Measurements from ENCODE around the gene BMPR1A. TPM values are rescaled to one million over a fixed set of nuclear protein-coding genes. Genes with fewer than 3 reads are reported as not detected.
"Not testable (repeated sequence)": the region's sequence is repeated elsewhere in the genome, so short reads cannot be mapped to it uniquely, and the experiment has no call there.

Gene BMPR1A
- total RNA-seq, 2 experiments from 2014 or later, result 8.0 to 9.8 TPM

DNA sequence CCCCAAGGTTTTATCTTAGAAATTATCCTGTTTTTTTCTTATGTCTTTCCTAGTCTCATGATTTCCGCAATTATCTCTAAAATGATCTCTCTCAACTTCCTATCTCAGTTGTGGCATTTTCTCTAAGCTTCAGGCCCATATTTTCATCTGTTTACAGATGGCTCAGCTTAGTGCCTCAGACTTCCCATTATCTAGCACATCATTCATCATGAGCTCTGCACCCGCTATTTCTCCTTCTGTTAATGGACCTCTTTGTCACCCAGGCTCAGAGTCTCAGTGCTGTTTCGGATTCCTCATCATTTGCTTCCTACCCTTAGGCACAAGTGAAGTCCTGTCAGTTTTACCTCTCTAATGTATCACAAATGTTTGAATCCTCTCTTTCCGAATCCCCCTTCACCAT lies 84.1 kb downstream of the BMPR1A start:
- Mint-ChIP-seq H3K4me3 (no peak overlapping the region), H3K27ac (no peak overlapping the region), H3K4me1 (ENCODE audit: low read depth) (no peaks in the 10 kb centered on the region), H3K27me3 (ENCODE audit: low read depth) (no peaks in the 10 kb centered on the region), H3K9me3 (ENCODE audit: insufficient read depth) (no peaks in the 10 kb centered on the region), H3K36me3 (ENCODE audit: low read depth) (no peaks in the 10 kb centered on the region)
- no peak for ATAC-seq
- DNase-seq, result no peak
- ChIA-PET CTCF (interaction anchor here (1.3 kb wide), 1 partner anchor 152 kb away, joined by 3 read pairs; no protein-coding TSS in a partner anchor), POLR2A (no interaction called here)

DNA sequence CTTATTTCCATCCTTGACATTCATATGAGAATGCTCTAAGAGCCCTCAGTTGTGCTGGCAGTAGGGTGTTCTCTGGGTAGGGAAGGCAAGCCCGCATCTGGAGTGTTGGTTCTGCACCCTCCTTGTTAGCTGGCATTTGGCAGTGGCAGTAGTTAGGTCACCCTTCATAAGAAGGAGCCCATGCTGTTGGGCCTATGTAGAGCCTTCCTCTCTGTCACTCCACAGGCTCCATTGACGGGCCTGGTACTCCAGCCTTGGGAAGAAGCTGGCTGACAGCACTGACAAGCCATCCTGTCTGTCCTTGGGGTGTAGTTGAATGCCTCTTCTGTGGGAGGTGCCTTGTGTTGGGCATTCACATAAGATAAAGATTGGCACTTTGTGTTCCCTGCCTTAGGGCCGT lies 89.7 kb downstream of the BMPR1A start:
- Mint-ChIP-seq H3K36me3 (ENCODE audit: low read depth) (no peaks in the 10 kb centered on the region), H3K27me3 (ENCODE audit: low read depth) (no peaks in the 10 kb centered on the region), H3K4me1 (ENCODE audit: low read depth) (no peaks in the 10 kb centered on the region), H3K9me3 (ENCODE audit: insufficient read depth) (no peaks in the 10 kb centered on the region), H3K4me3 (no peak overlapping the region), H3K27ac (no peak overlapping the region)
- CTCF ChIA-PET, result no interaction called here
- DNase-seq (no peak), ATAC-seq (no peak)
- POLR2A ChIA-PET, result no interaction called here

DNA sequence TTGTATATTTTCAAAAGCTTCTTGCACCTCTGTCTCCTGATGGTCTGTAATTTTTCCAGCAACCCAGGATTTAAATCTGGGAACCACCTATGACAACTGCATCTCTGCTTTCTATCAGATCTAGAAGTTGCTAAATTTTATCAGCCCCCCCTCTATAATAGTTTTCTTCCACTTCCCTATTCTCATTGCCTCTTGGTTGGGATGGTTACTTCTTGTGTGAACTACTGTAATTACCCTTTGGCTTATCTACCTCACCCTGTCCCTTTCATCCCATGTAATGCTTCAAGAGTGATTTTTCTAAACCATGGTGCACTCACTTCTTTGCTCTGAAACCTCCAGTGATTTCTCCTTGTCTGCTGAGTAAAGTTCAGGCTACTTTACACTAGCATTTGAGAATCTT lies 92.3 kb downstream of the BMPR1A start:
- CTCF ChIA-PET, result no interaction called here
- no peak for ATAC-seq
- H3K36me3 Mint-ChIP-seq (ENCODE audit: low read depth), result peaks cover 7% of the 10 kb centered on the region
- H3K27me3 Mint-ChIP-seq (ENCODE audit: low read depth), result no peaks in the 10 kb centered on the region
- H3K9me3 Mint-ChIP-seq (ENCODE audit: insufficient read depth), result peaks cover 4% of the 10 kb centered on the region
- no peak for DNase-seq
- no peaks in the 10 kb centered on the region for H3K4me1 Mint-ChIP-seq (ENCODE audit: low read depth)
- H3K27ac Mint-ChIP-seq, result no peak overlapping the region
- POLR2A ChIA-PET, result no interaction called here
- no peak overlapping the region for H3K4me3 Mint-ChIP-seq

DNA sequence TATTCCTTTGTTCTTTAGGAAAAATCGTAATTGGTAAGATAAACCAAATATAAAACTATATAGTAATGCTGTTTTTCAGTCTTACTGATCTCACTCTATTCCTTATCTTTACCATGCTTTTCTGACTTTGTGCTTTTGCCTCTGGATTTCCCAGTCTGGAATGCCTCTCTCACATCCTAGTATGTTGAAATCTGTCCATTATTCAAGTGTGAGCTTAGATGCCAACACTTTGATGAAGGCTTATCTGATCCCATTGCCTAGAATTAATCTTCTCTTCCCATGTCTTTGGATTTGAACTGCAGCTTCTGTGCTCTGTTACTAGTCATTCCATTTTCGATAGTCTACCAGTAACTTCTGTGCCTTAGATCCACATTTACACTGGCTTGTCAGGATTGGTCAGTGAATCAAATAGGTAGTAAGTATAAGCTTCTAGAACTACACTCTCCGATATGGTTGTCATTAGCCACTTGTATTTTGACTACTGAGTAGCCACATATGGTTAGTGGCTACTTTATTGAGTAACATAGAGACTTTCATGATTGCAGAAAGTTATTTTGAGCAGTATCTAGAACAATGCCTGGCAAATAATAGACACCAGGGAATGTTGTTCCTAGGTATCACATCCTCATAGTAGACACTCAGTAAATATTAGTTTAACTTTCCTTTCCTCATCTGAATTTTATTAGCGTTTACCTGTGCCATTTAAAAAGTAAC lies 92.9 kb downstream of the BMPR1A start:
- ChIA-PET CTCF (no interaction called here), POLR2A (no interaction called here)
- ATAC-seq, result no peak
- DNase-seq, result no peak
- Mint-ChIP-seq H3K4me1 (ENCODE audit: low read depth) (no peaks in the 10 kb centered on the region), H3K27me3 (ENCODE audit: low read depth) (no peaks in the 10 kb centered on the region), H3K4me3 (no peak overlapping the region), H3K27ac (no peak overlapping the region), H3K36me3 (ENCODE audit: low read depth) (peaks cover 7% of the 10 kb centered on the region), H3K9me3 (ENCODE audit: insufficient read depth) (peaks cover 4% of the 10 kb centered on the region)

DNA sequence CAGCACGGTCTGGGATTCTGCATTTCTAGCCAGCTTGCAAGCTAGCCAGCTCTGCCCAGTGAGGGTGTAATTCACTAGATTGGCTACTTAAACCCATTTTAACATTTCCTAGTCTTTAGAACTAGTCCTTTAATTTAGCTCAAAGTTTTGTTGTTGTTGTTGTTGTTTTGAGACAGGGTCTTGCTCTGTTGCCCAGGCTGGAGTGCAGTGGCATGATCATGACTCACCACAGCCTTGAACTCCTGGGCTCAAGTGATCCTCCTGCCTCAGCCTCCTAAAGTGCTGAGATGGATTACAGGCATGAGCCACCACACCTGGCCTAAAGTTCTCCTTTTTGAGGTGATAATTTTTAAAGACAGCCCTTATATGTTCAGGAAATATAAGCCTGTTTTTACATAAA lies 94.1 kb downstream of the BMPR1A start:
- no peak overlapping the region for H3K27ac Mint-ChIP-seq
- CTCF ChIA-PET, result interaction anchor here (0.9 kb wide), 1 partner anchor 16 kb away, joined by 4 read pairs; no protein-coding TSS in a partner anchor
- no peaks in the 10 kb centered on the region for H3K27me3 Mint-ChIP-seq (ENCODE audit: low read depth)
- no peak overlapping the region for H3K4me3 Mint-ChIP-seq
- H3K36me3 Mint-ChIP-seq (ENCODE audit: low read depth), result peaks cover 7% of the 10 kb centered on the region
- DNase-seq (no peak), ATAC-seq (no peak)
- peaks cover 4% of the 10 kb centered on the region for H3K9me3 Mint-ChIP-seq (ENCODE audit: insufficient read depth)
- POLR2A ChIA-PET, result no interaction called here
- H3K4me1 Mint-ChIP-seq (ENCODE audit: low read depth), result no peaks in the 10 kb centered on the region

DNA sequence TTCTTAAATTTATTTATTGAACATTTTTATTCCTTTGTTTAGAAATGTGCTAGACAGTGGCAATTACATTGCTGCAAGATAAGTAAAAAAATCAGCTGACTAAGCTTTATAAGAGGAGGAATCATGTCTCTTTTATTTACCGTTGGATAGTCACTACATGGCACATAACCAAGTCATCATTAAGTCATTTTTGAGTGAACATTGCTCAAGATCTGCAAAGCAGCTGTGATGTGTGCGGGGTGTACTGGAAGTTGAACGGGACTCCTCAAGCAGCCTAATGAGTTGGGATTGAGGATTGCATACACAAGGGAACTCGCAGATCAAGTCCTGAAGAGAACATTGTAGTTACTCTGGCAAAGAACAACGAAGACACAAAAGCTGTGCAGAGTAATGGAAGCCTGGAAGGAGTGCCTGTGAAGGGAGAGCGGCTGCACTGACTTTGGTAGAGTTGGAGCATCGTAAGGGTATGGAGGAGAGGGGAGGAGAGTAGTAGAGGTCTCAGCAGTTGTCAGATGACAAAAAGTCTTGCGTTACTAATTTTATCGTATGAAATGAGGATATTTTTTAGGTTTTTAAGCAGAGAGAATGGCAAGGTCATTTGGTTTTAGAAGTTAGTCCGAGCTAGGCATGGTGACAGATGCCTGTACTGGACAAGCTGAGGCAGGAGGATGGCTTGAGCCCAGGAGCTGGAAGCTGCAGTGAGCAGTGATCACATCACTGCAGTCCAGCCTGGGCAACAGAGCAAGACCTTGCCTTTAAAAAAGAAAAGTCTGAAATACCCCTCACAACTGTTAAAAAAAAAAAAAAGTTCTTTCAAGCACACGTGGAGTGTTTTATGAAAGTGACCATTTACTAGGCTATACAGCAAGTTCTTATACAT lies 95.1 kb downstream of the BMPR1A start:
- Mint-ChIP-seq H3K4me1 (ENCODE audit: low read depth) (no peaks in the 10 kb centered on the region), H3K4me3 (no peak overlapping the region), H3K9me3 (ENCODE audit: insufficient read depth) (peaks cover 4% of the 10 kb centered on the region), H3K27me3 (ENCODE audit: low read depth) (no peaks in the 10 kb centered on the region), H3K27ac (no peak overlapping the region), H3K36me3 (ENCODE audit: low read depth) (peaks cover 7% of the 10 kb centered on the region)
- ChIA-PET CTCF (no interaction called here), POLR2A (no interaction called here)
- ATAC-seq (no peak), DNase-seq (no peak)

DNA sequence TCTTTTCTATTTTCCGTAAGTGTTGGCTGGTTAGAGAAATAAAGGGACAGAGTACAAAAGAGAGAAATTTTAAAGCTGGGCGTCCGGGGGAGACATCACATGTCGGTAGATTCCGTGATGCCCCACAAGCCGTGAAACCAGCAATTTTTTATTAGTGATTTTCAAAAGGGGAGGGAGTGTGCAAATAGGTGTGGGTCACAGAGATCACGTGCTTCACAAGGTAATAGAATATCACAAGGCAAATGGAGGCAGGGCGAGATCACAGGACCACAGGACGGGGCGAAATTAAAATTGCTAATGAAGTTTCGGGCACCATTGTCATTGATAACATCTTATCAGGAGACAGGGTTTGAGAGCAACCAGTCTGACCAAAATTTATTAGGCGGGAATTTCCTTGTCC lies 97.2 kb downstream of the BMPR1A start:
- ATAC-seq; H3K27me3 Mint-ChIP-seq (ENCODE audit: low read depth); H3K27ac Mint-ChIP-seq; CTCF ChIA-PET; DNase-seq; H3K4me1 Mint-ChIP-seq (ENCODE audit: low read depth); POLR2A ChIA-PET; H3K36me3 Mint-ChIP-seq (ENCODE audit: low read depth); H3K4me3 Mint-ChIP-seq; H3K9me3 Mint-ChIP-seq (ENCODE audit: insufficient read depth): not testable (repeated sequence)

DNA sequence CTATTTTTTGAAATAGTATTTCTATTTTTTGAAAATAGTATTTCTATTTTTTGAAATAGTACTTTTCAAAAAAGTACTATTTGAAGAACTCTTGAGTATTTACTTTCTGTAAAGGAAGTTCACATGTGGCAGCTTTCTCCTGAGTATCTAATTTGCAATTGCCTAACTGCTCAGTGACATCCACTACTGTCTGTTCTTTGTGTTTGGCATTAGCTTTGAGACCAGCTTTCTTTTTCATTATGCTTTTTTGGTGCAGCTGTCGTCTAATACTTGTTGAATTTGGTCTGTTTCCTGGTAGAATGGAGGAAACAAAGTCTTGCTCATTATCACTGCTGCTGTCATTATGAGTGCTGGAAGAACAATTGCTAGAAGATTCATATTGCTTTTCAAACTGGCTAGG lies 99.1 kb downstream of the BMPR1A start:
- Mint-ChIP-seq H3K27me3 (ENCODE audit: low read depth) (no peaks in the 10 kb centered on the region), H3K4me1 (ENCODE audit: low read depth) (no peaks in the 10 kb centered on the region), H3K27ac (no peak overlapping the region), H3K9me3 (ENCODE audit: insufficient read depth) (peaks cover 4% of the 10 kb centered on the region), H3K4me3 (no peak overlapping the region), H3K36me3 (ENCODE audit: low read depth) (peaks cover 7% of the 10 kb centered on the region)
- POLR2A ChIA-PET, result no interaction called here
- CTCF ChIA-PET, result no interaction called here
- ATAC-seq (no peak), DNase-seq (no peak)

DNA sequence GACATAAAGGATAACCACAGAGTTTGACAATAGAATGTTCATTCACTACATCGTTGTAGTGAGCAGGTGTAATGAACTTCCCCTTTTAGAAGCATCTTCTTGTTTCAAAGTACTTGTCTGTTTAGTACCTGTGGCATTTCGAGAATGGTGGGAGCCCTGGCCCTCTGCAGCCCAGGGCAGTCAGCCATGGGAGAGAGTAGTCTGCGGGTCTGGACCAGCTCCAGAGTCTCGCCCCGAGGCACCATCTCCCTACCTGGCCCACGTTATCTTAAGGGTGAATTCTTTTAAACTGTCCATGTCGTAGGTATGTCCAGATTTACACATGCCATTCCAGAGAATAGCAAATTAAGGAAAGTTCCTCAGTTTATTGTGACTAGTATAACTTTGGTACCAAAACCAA lies 99.7 kb downstream of the BMPR1A start:
- H3K36me3 Mint-ChIP-seq (ENCODE audit: low read depth), result peaks cover 7% of the 10 kb centered on the region
- DNase-seq (no peak), ATAC-seq (no peak)
- no peaks in the 10 kb centered on the region for H3K4me1 Mint-ChIP-seq (ENCODE audit: low read depth)
- peaks cover 4% of the 10 kb centered on the region for H3K9me3 Mint-ChIP-seq (ENCODE audit: insufficient read depth)
- no peak overlapping the region for H3K27ac Mint-ChIP-seq
- no peaks in the 10 kb centered on the region for H3K27me3 Mint-ChIP-seq (ENCODE audit: low read depth)
- POLR2A ChIA-PET, result no interaction called here
- no peak overlapping the region for H3K4me3 Mint-ChIP-seq
- CTCF ChIA-PET, result no interaction called here

DNA sequence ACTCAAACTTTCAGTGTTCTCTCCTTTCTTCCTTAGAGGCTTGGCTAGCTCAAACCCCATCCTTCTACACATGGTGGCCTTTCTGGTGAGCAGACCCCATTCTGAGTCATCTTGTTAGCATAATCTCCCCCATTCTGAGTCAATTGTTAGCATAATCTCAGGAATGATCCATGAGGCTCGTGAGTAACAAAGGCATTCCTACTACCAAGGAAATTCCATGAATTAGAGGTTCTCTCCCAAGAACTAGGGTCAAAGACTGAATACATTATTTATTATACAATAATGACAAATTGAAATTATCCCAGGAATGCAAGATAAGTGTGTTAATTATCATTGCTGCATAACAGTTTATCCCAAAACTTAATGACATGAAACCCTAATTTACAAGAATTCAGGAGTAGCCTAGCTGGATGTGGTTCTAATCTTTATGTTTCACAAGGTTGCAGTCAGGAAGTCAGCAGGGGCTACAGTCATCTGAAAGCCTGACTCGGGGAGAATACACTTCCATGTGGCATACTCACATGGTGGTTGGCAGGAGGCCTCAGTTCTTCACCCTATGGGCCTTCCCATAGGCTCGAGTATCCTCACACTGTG lies 100.8 kb downstream of the BMPR1A start:
- no peaks in the 10 kb centered on the region for H3K4me1 Mint-ChIP-seq (ENCODE audit: low read depth)
- no peak overlapping the region for H3K27ac Mint-ChIP-seq
- POLR2A ChIA-PET, result no interaction called here
- no peak overlapping the region for H3K4me3 Mint-ChIP-seq
- peaks cover 2% of the 10 kb centered on the region for H3K36me3 Mint-ChIP-seq (ENCODE audit: low read depth)
- DNase-seq (no peak), ATAC-seq (no peak)
- H3K9me3 Mint-ChIP-seq (ENCODE audit: insufficient read depth), result peaks cover 4% of the 10 kb centered on the region
- no peaks in the 10 kb centered on the region for H3K27me3 Mint-ChIP-seq (ENCODE audit: low read depth)
- CTCF ChIA-PET, result no interaction called here

DNA sequence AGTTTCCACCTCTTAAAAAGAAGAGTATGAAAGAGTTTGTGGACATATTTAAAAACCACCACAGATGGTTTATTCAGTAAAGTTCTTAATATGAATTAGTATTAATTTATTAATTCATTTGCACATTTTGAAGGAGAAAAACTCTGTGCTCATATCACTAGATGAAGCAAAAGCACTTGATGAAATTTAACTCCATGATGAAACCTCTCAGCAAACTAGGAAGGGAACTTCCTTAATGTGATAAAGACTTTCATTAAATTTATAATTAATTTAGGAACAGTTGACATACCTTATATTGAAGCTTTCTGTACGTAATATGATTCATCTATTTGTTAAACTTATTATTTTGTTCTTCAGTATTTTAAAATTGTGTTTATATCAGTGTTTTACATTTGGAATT lies 101.6 kb downstream of the BMPR1A start:
- H3K4me3 Mint-ChIP-seq, result no peak overlapping the region
- H3K36me3 Mint-ChIP-seq (ENCODE audit: low read depth), result peaks cover 2% of the 10 kb centered on the region
- peaks cover 4% of the 10 kb centered on the region for H3K9me3 Mint-ChIP-seq (ENCODE audit: insufficient read depth)
- no peaks in the 10 kb centered on the region for H3K27me3 Mint-ChIP-seq (ENCODE audit: low read depth)
- H3K27ac Mint-ChIP-seq, result no peak overlapping the region
- ChIA-PET POLR2A (no interaction called here), CTCF (no interaction called here)
- DNase-seq (no peak), ATAC-seq (no peak)
- no peaks in the 10 kb centered on the region for H3K4me1 Mint-ChIP-seq (ENCODE audit: low read depth)

DNA sequence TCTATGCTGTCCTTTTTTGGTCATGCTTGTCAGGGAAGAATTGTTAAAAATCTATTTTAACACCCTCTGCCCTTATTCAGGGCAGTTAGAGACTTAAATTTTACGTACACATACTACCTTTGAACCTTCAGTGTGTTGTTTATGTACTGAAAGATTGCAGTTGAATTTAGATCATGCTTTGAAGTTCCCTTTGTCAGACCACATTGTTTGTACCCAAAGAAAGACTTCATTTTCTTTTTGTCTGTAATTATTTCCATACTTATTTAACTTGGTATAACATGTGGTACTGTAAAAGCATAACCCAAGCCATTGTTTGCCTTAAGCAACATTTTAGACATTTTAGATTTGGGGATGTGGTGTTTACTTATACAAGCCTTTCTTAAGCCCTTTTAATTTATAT lies 104.9 kb downstream of the BMPR1A start:
- ChIA-PET POLR2A (no interaction called here), CTCF (no interaction called here)
- Mint-ChIP-seq H3K36me3 (ENCODE audit: low read depth) (no peaks in the 10 kb centered on the region), H3K4me3 (no peak overlapping the region), H3K27me3 (ENCODE audit: low read depth) (no peaks in the 10 kb centered on the region), H3K27ac (no peak overlapping the region), H3K9me3 (ENCODE audit: insufficient read depth) (no peaks in the 10 kb centered on the region), H3K4me1 (ENCODE audit: low read depth) (no peaks in the 10 kb centered on the region)
- DNase-seq (no peak), ATAC-seq (no peak)
